H9 (cell line): ENCODE results near the gene TDRD1. TPM values are rescaled to one million over a fixed set of nuclear protein-coding genes. Genes with fewer than 3 reads are reported as not detected.

Experiments used
- DNase-seq: peaks from one replicate; pipeline ENCODE4 v3.0.0-alpha.2; 2017
- H2AFZ ChIP-seq: one replicate; pipeline ENCODE4 v1.6.1; 2013; ENCODE audit warnings: mild to moderate bottlenecking, low read length, control low read depth, moderate library complexity
- H2AK5ac ChIP-seq: 2 replicates; pipeline ENCODE4 v1.6.1; 2013; ENCODE audit warnings: low read length, control low read depth, mixed read lengths; ENCODE audit not compliant: insufficient read length
- H2BK120ac ChIP-seq: one replicate; pipeline ENCODE4 v1.6.1; 2013; ENCODE audit warnings: low read depth, mild to moderate bottlenecking, low read length, control low read depth, inconsistent platforms; ENCODE audit not compliant: poor library complexity, severe bottlenecking
- H2BK12ac ChIP-seq: 2 replicates; pipeline ENCODE4 v1.6.1; 2013; ENCODE audit warnings: low read length, control low read depth, mixed read lengths, low read depth; ENCODE audit not compliant: insufficient read length
- H2BK15ac ChIP-seq: 2 replicates; pipeline ENCODE4 v1.6.1; 2013; ENCODE audit warnings: low read depth, low read length, control low read depth
- H2BK20ac ChIP-seq: one replicate; pipeline ENCODE4 v1.6.1; 2013; ENCODE audit warnings: low read depth, mild to moderate bottlenecking, low read length, control low read depth, inconsistent platforms; ENCODE audit not compliant: poor library complexity, severe bottlenecking
- H2BK5ac ChIP-seq: 2 replicates; pipeline ENCODE4 v1.6.1; 2013; ENCODE audit warnings: low read length, control low read depth, mixed read lengths; ENCODE audit not compliant: insufficient read length
- H3K14ac ChIP-seq: 2 replicates; pipeline ENCODE4 v1.6.1; 2013; ENCODE audit warnings: low read length, control low read depth; ENCODE audit not compliant: insufficient read depth
- H3K18ac ChIP-seq: 2 replicates; pipeline ENCODE4 v1.6.1; 2013; ENCODE audit warnings: low read depth, mild to moderate bottlenecking, mixed read lengths, low read length, control low read depth; ENCODE audit not compliant: insufficient read length
- H3K23ac ChIP-seq: 2 replicates; pipeline ENCODE4 v1.6.1; 2013; ENCODE audit warnings: low read length, control low read depth, mixed read lengths, low read depth; ENCODE audit not compliant: insufficient read length
- H3K23me2 ChIP-seq: 2 replicates; pipeline ENCODE4 v1.6.1; 2013; ENCODE audit warnings: low read depth, mild to moderate bottlenecking, mixed read lengths, low read length, control low read depth; ENCODE audit not compliant: insufficient read length, poor library complexity, severe bottlenecking
- H3K27ac ChIP-seq: 2 replicates; pipeline ENCODE4 v1.5.1; 2013; ENCODE audit warnings: low read length, control low read depth, mixed read lengths, low read depth; ENCODE audit not compliant: insufficient read length
- H3K27me3 ChIP-seq: 2 replicates; pipeline ENCODE4 v1.6.1; 2013; ENCODE audit warnings: low read length, control low read depth, inconsistent platforms; ENCODE audit not compliant: insufficient read depth
- H3K4ac ChIP-seq: 2 replicates; pipeline ENCODE4 v1.6.1; 2013; ENCODE audit warnings: low read depth, mild to moderate bottlenecking, control low read depth, inconsistent platforms, low read length, moderate library complexity
- H3K4me1 ChIP-seq: 2 replicates; pipeline ENCODE4 v1.6.1; 2013; ENCODE audit warnings: low read length, control low read depth, inconsistent platforms; ENCODE audit not compliant: insufficient read depth
- H3K4me2 ChIP-seq: 2 replicates; pipeline ENCODE4 v1.6.1; 2013; ENCODE audit warnings: low read length, control low read depth, mixed read lengths; ENCODE audit not compliant: insufficient read length, insufficient read depth
- H3K56ac ChIP-seq: 2 replicates; pipeline ENCODE4 v1.6.1; 2013; ENCODE audit warnings: low read depth, mild to moderate bottlenecking, mixed read lengths, low read length, control low read depth; ENCODE audit not compliant: insufficient read length
- H3K79me1 ChIP-seq: 2 replicates; pipeline ENCODE4 v1.6.1; 2013; ENCODE audit warnings: low read depth, mild to moderate bottlenecking, moderate library complexity, low read length, control low read depth, inconsistent platforms; ENCODE audit not compliant: insufficient read depth, poor library complexity, severe bottlenecking
- H3K79me2 ChIP-seq: 2 replicates; pipeline ENCODE4 v1.6.1; 2013; ENCODE audit warnings: low read length, control low read depth, inconsistent platforms; ENCODE audit not compliant: insufficient read depth
- H3K9ac ChIP-seq: 2 replicates; pipeline ENCODE4 v1.6.1; 2013; ENCODE audit warnings: low read length, control low read depth, mixed read lengths; ENCODE audit not compliant: insufficient read length; ENCODE audit errors: extremely low read depth
- H3K9me3 ChIP-seq: one replicate; pipeline ENCODE4 v1.6.1; 2013; ENCODE audit warnings: low read depth, low read length, inconsistent platforms; ENCODE audit not compliant: control insufficient read depth
- H3T11ph ChIP-seq: one replicate; pipeline ENCODE4 v1.6.1; 2013; ENCODE audit warnings: mild to moderate bottlenecking, low read length, control low read depth, inconsistent platforms
- H4K20me1 ChIP-seq: one replicate; pipeline ENCODE4 v1.6.1; 2013; ENCODE audit not compliant: control insufficient read depth, insufficient read length, insufficient read depth
- H4K5ac ChIP-seq: 2 replicates; pipeline ENCODE4 v1.6.1; 2013; ENCODE audit warnings: low read depth, mild to moderate bottlenecking, mixed read lengths, low read length, control low read depth; ENCODE audit not compliant: insufficient read length
- H4K8ac ChIP-seq: replicated peaks from 2 replicates; pipeline ENCODE4 v1.6.1; 2013; ENCODE audit warnings: low read length, control low read depth, mixed read lengths, low read depth; ENCODE audit not compliant: insufficient read length
- H4K91ac ChIP-seq: 2 replicates; pipeline ENCODE4 v1.6.1; 2013; ENCODE audit warnings: low read depth, mild to moderate bottlenecking, moderate library complexity, mixed read lengths, low read length, control low read depth; ENCODE audit not compliant: insufficient read length
- H3K27ac Mint-ChIP-seq, 3 experiments: 2 replicates in 2 of 3; 3 replicates in 1 of 3; pipeline ENCODE4 v1.8.0; 2020 to 2021; ENCODE audit warnings: mixed read lengths in 3 of 3, mild to moderate bottlenecking in 1 of 3, moderate library complexity in 1 of 3
- H3K27me3 Mint-ChIP-seq: 2 replicates; pipeline ENCODE4 v1.8.0; 2021; ENCODE audit warnings: low read depth, mild to moderate bottlenecking, moderate library complexity, mixed read lengths
- H3K36me3 Mint-ChIP-seq, 3 experiments: 2 replicates in 2 of 3; 3 replicates in 1 of 3; pipeline ENCODE4 v1.8.0; 2020 to 2021; ENCODE audit warnings: low read depth in 3 of 3, mixed read lengths in 3 of 3; ENCODE audit not compliant: insufficient read depth in 1 of 3
- H3K4me1 Mint-ChIP-seq, 2 experiments: 2 replicates each; pipeline ENCODE4 v1.8.0; 2020; ENCODE audit warnings: mixed read lengths in 2 of 2
- H3K4me3 Mint-ChIP-seq, 2 experiments: 2 replicates in 1 of 2; 3 replicates in 1 of 2; pipeline ENCODE4 v1.8.0; 2020 to 2021; ENCODE audit warnings: mild to moderate bottlenecking in 2 of 2, mixed read lengths in 2 of 2, moderate library complexity in 1 of 2
- H3K9me3 Mint-ChIP-seq, 2 experiments: 2 replicates in 1 of 2; 3 replicates in 1 of 2; pipeline ENCODE4 v1.8.0; 2020; ENCODE audit warnings: mild to moderate bottlenecking in 2 of 2, mixed read lengths in 2 of 2, moderate library complexity in 1 of 2
- CTCF ChIP-seq: fragments of 200-600 bp; sonication (generic); conservative IDR thresholded peaks from 3 replicates; pipeline ENCODE4 v1.8.0; 2021; ENCODE audit warnings: antibody characterized with exemption, mild to moderate bottlenecking
- WGBS: extraction: QIAGEN DNeasy Blood & Tissue Kit; methylation state at CpG from one replicate; pipeline ENCODE4 v1.1.7; 2013; ENCODE audit warnings: missing lambda C conversion rate, low lambda C conversion rate, mixed read lengths; ENCODE audit not compliant: insufficient read length; ENCODE audit errors: extremely low coverage; 5-methylcytosine and 5-hydroxymethylcytosine counted together
- total RNA-seq: library from RNA; stranded (reverse); gene quantifications from 2 replicates; pipeline ENCODE4 v1.2.1, GENCODE V29; 2021

TDRD1 gene
- total RNA-seq, 1 experiment from 2014 or later = 0.15 TPM

GRCh38 chr10:114189700-114190099 is 10.5 kb downstream of the TDRD1 start:
- Histone ChIP-seq H3K27me3 (no peaks in the 10 kb centered on the region), H2BK12ac (no peak overlapping the region), H4K91ac (no peak overlapping the region), H4K8ac (no peak overlapping the region), H3K4me1 (no peaks in the 10 kb centered on the region), H4K5ac (no peak overlapping the region), H3K4me2 (no peak overlapping the region), H2BK15ac (no peak overlapping the region), H2AK5ac (no peak overlapping the region), H3K9me3 (no peaks in the 10 kb centered on the region), H3K79me1 (no peaks in the 10 kb centered on the region), H3K23ac (no peak overlapping the region), H3K56ac (no peak overlapping the region), H3K27ac (no peak overlapping the region), H3T11ph (no peak overlapping the region), H3K9ac (no peak overlapping the region), H2BK120ac (no peak overlapping the region), H3K14ac (no peak overlapping the region), H3K4ac (no peak overlapping the region), H3K79me2 (no peaks in the 10 kb centered on the region), H2BK20ac (no peak overlapping the region), H2BK5ac (no peak overlapping the region), H2AFZ (no peak overlapping the region), H3K18ac (no peak overlapping the region), H4K20me1 (no peaks in the 10 kb centered on the region), H3K23me2 (no peaks in the 10 kb centered on the region)
- no CpG with 5 or more reads among the region's 8 CpGs for WGBS
- H3K4me3 Mint-ChIP-seq = no peak overlapping the region
- no peak for DNase-seq
- H3K9me3 Mint-ChIP-seq = no peaks in the 10 kb centered on the region; a peak in 1 of 5 replicates
- H3K27me3 Mint-ChIP-seq = no peaks in the 10 kb centered on the region
- no peaks in the 10 kb centered on the region for H3K36me3 Mint-ChIP-seq
- no peaks in the 10 kb centered on the region for H3K4me1 Mint-ChIP-seq
- no peak for TF ChIP-seq CTCF
- no peak overlapping the region for H3K27ac Mint-ChIP-seq
